GM15510 (cell line): ENCODE data around the gene KYAT1.

Source experiments
- POLR2A ChIP-seq: IDR thresholded peaks from 3 replicates; pipeline ENCODE4 v1.6.1; 2011; ENCODE audit warnings: borderline replicate concordance; ENCODE audit not compliant: insufficient read length; ENCODE audit errors: extremely low read depth

KYAT1 gene

DNA sequence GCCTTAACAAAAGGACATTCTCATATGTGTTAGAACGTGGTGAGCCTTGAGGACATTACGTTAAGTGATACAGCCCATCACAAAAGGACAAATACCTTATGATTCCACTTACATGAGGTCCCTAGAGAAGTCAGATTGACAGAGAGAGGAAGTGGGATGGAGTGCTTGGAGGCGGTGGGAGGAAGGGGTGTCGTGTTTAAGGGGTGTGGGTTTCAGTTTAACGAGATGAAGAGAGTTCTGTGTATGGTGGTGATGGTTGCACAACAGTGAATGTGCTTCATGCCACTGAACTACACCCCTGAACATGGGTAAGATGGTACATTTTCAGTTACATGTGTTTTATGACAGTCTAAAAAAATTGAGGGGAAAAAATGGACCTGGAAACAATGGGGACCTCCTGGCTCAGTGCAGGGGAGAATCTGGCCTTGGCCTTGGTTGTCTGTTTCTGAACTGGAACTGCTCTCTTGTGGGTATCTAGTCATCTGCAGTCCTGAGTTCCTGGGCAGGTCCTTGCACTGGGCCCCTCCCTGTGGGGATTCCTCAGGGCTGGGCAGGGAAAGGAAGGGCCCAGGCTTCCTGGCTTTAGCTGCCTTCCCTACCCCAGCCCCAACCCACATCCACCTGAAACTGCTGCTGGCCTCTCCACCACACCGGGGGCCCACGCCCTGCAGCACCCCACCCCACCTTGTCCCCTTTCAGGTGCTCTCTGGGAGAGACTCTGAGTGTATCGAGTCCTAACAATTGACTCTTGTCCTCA lies 18.0 kb upstream of the KYAT1 start:
- no peak for TF ChIP-seq POLR2A

DNA sequence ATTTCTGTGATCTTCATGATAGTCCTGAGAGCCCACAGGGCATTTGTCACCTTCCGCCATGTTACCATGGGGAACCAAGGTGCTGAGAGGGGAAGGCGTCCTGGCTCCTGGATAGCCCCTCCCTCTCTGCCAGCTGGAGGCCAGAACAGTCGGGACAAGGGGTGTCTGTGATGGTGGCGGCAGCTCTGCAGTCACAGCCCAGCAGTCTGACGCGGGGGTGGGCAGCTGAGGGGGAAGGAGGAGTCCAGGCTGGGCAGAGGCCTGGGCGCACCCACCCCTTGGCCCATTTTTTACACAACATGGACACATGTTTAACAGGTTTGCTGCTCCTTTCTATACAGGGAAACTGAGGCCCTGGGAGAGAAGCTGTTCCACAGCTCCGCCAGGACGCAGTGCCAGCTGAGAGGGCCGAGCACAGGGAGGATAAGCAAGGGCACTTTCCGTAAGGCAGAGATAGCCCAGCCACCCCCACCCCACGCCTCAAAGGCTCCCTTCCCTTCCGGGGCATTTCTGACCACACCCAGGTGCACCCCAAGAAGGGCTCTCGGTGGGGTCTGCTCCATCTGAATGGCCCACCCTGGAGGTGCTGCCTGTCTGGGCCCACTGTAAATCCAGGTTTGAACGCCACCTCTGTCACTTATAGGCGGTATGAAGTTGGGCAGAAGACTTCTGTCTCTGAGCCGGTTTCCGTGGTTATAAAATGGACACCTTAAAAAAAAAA lies 17.3 kb upstream of the KYAT1 start:
- no peak for TF ChIP-seq POLR2A

DNA sequence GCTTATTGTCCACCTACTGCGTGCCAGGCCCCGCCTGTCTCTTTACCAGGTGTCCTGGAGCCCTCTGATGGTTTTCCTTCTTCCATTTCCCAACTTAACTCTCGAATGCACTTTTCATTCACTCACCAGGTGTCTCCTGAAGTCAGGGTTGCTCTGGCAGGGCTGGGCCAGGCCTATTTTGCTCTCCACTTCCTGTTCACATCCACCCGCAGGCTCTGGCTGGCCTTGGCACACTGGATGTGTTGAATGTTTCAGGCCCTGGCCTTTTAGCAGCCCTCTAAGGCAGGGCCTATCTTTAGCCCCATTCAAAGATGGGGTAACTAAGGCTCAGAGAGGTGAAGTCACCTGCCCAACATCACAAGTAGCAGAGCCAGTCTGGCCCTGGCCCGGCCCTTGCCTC lies 16.6 kb upstream of the KYAT1 start:
- TF ChIP-seq POLR2A = no peak

DNA sequence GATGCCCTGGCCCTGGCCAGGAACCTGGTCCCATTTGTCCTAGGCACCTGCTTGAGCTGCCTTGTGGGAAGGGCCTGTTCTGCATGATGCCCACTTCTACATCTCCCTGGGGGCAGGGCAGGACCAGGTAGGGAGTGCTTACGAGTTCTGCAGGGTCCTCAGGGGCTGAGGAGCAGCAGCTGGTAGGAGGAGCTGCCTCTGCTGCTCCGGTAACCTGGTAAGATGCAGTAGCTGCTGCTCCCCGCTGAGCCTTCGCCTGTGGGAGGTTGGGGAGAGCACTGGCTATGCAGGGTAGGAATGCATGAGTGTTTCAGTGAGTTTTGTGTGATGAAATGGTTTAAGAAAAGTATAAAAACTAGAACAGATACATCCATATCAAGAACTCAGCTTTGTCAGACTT lies 13.8 kb upstream of the KYAT1 start:
- TF ChIP-seq POLR2A = no peak

DNA sequence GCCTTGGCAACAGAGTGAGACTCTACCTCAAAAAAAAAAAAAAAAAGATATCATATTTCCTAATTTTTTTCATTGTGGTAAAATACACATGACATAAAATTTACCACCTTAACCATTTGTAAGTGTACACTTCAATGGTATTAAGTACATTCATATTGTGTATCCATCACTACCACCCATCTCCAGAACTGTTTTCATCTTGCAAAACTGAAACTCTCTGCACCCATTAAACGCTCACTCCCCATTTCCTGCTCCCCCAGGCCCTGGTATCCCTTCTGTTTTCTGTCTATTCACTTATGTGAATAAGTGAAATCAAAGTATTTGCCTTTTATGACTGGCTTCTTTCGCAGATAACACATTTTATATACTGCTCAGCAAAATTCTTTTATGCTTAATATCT lies 13.0 kb upstream of the KYAT1 start:
- no peak for TF ChIP-seq POLR2A

DNA sequence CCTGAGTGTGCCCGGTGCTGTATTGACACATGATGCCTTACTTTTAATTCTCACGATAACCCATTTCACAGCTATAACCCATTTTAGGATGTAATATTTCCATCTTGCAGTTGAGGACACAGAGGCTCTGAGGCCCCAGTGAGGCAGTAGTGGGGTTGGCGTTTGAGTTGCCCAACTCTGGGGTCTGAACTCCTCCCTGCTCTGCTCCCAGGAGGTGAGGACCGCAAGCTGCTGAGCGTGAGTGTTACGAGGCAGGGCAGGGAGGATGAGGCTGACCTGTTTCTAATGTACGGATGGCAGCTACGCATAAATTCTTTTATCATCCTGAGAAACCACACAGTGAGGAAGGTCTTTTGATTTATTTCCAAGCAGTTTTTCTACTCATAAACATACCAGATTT lies 11.6 kb upstream of the KYAT1 start:
- TF ChIP-seq POLR2A = no peak

DNA sequence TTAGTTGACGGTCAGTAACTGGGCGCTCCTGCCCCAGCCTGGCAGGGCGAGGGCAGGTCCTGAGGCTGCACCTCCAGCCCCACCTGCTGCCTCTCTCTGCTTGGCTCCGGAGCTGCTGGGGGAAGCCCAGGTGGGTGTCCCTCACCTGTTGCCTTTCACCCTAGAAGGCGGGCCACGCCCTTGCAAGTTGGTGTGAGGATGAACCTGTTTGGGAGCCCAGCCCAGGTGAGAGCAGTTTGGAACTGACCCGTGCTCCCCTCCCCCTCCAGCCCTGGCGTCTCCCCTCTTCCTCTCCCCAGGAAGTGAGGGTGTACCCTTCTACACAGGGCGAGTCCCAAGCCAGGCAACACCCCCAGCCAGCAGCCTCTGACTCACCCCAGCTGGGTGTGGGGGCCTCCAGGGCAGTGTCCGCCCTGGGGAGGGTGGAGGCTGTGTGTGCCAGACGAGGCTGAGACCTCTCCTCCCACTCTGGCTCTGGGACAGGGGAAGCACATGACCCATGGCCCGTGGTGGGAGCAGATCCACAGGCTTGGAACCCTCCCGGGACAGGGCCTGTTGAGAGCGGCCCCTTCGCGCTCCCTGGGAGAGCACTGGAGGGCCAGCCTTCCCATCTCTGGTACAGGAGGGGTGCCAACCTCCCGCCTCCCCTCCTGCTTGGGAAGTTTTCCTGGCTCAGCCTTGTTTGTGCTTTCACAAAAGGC lies 10.6 kb upstream of the KYAT1 start:
- TF ChIP-seq POLR2A = no peak

DNA sequence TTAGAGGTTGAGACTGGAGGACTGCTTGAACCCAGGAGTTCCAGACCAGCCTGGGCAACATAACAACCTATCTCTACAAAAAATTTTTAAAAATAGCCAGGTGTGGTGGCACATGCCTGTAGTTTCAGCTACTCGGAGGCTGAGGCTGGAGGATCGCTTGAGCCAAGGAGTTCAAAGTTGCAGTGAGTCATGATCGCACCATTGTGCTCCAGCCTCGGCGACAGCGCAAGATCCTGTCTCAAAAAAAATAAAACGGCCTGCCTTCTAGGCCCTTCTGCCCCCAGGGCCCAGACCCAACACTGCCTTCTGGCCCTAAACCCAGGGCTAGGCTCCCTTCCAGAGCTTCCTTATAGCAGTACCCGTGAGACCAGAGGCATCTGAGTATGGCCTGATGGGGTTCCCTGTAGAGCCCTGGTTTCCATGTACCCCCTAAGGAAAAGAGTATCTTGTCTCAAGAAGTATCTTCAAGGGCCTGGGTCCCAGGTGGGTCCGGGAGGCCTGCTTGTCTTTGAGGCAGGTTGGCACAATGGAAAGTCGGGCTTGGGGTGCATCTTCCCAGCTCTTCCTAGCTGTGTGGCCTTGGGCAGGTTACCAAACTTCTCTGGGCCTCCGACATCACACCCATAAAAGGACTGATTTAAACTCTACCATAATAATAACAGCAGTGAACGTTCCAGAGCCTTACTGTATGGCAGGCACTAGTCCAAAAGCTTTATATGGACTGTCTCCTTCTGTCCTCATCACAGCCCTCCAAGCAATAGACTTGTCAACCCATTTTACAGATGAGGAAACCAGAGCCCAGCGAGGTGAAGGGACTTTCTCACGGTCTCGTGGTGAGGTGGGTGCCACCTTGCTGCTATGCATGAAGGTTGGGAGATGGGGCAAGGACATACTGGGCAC lies 9.8 kb upstream of the KYAT1 start:
- TF ChIP-seq POLR2A = no peak

DNA sequence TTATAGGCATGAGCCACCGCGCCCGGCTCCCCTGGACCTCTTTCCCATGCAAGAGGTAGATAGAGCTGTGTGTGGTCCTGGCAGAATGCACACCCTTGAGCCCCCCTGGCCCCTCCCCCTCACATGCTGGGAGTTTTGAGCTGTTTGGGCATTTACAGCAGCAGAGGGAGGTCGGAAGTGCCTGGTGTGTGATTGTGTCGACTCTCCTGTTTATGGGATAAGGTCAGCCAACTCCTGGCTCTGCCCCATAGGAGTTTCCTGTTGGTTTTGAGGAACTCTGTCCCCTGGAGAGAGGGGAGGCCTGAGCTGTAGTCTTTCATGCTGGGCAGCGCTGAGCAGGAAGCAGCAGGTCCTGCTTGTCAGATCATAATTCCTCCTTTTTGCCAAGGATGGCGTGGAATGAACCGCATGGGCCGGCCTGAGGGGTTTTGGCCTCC lies 6.2 kb upstream of the KYAT1 start:
- no peak for TF ChIP-seq POLR2A

DNA sequence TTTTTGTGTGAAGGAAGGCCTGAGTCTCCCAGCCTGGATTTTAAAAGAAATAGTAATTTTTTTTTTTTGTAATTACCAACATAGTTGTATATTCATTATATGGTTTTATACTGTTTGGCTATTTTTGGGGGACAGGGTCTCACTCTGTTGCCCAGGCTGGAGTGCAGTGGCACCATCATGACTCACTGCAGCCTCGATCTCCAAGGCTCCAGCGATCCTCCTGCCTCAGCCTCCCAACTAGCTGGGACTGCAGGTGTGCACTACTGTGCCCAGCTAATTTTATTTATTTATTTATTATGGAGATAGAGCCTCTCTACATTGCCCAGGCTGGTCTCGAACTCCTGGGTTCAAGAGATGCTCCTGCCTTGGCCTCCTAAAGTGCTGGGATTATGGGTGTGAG lies 5.3 kb upstream of the KYAT1 start:
- TF ChIP-seq POLR2A = no peak

DNA sequence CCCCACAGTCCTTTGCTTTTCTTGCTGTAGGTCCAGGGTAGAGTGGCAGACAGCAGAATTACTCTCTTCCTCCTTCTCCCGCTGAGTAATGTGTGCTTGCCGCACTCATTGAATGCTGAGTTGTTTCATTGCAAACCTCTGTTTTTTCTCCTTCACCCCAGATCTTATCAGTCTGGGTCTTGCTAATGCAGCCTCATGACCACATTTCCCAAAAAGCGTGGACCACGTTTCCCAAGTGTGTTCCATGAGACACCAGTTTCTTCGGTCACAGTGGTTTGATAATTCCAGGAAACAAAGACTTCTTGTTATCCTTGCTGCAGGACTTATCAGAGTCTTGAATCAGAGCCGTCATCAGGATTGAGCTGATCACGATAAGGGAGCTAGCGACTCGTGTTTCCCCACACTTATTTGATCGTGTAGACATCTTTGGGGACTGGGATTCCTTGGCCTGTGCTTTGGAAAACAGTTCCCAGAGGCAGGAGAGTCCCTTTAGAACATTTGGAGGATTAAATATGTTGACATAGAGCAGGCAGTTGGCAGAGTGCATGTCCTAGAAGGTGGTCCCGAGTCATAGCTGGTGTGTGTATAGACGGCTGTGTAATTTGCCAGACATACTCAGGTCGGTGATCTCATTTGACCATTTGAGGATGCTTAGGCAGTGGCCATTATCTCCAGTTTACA lies 4.6 kb upstream of the KYAT1 start:
- no peak for TF ChIP-seq POLR2A

DNA sequence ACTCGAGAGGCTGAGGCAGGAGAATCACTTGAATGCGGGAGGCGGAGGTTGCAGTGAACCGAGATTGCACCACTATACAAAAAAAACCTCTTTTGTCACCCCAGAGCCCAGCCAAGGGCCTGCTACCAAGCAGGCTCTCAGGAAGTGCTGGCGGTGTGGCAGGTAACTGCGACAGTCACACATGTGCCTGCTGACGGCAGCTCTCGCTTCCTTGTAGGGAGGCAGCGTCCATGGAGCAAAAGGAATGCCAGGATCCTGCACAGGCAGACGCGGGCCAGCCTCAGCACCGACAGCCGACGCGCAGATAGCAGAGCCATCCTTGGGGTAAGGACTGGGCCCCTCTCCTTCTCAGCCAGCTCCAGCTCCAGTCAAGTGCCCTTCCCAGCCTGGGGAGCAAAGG lies 4.0 kb upstream of the KYAT1 start:
- no peak for TF ChIP-seq POLR2A

DNA sequence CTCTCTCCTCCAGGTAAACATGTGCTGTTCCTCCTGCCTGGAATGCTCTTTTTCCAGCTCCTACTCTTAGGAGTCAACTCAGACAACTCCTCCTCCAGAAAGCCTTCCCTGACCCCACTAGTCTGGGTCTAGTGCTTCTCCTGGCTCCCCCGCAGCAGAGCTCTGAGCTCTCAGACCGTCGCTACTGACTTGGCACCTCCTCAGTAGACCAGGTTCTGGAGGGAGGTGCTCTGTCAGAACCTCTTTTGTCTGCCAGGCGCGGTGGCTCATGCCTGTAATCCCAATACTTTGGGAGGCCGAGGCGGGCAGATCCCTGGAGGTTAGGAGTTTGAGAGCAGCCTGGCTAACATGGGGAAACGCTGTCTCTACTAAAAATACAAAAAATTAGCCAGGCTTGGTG lies 3.6 kb upstream of the KYAT1 start:
- TF ChIP-seq POLR2A = no peak

DNA sequence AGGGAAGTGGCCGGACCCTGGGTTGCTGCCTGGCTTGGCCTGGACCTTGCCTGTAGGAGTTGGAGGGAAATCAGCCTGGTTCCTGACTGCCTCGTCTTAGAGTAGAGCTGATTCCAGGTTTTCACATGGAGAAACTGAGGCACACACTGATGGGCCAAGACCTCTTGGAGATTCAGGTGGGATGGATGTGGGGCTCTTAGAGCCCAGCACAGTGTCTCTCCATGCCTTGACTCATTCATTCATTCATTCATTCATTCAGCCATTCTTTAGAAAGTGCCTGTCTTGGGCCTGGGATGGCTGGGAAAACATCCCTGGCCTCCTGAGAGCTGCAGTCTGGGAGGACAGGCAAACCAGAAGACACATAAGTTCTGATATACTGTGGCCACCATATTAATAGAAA lies 2.4 kb upstream of the KYAT1 start:
- no peak for TF ChIP-seq POLR2A
